ENCODE data around the gene TLE3.

Gene TLE3

DNA sequence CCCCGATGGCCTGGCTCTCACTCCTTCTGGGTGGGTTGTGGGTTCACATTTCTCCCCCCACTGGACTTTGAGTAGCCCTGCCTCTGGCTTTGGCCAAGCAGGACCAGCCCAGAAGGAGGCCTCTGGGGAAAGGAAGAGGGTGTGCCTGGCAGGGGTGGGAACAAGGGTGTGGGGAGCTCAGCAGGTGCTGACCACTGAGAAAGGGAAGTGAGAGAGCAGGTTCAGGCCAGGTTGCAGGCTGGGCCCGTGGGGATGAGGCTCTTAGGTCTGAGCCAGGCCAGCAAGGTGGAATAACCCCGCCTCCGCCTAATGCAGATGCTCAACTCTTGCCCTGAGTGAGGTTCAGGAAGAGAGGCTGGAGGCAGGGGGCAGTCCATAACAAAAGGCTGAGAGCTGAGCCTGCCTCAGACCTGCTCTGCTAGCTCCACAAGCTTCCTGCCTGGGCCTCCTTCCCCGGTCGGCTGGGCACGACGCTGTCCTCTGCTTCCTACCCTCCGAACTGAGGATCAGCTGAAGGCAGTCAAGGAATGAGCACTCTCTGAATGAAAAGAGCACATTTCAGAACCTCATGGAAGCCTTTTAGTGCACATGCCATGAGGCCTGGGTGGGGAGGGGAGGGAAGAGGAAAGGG lies 82.7 kb downstream of the TLE3 start:
- TF ChIP-seq, protein P1, sequence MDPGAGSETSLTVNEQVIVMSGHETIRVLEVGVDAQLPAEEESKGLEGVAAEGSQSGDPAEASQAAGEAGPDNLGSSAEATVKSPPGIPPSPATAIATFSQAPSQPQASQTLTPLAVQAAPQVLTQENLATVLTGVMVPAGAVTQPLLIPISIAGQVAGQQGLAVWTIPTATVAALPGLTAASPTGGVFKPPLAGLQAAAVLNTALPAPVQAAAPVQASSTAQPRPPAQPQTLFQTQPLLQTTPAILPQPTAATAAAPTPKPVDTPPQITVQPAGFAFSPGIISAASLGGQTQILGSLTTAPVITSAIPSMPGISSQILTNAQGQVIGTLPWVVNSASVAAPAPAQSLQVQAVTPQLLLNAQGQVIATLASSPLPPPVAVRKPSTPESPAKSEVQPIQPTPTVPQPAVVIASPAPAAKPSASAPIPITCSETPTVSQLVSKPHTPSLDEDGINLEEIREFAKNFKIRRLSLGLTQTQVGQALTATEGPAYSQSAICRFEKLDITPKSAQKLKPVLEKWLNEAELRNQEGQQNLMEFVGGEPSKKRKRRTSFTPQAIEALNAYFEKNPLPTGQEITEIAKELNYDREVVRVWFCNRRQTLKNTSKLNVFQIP (CRISPR knock-in tag; IDR thresholded peaks at IDR 0.05; ENCODE audit: borderline replicate concordance, low read depth): no peak
- TF ChIP-seq ARNTL (CRISPR knock-in tag; IDR thresholded peaks at IDR 0.05; ENCODE audit: borderline replicate concordance, low read depth): no peak
- no peak for TF ChIP-seq CSDC2 (CRISPR knock-in tag; IDR thresholded peaks at IDR 0.05)
- TF ChIP-seq ZNF8 (CRISPR knock-in tag; IDR thresholded peaks at IDR 0.05): no peak
- ATAC-seq: no peak

DNA sequence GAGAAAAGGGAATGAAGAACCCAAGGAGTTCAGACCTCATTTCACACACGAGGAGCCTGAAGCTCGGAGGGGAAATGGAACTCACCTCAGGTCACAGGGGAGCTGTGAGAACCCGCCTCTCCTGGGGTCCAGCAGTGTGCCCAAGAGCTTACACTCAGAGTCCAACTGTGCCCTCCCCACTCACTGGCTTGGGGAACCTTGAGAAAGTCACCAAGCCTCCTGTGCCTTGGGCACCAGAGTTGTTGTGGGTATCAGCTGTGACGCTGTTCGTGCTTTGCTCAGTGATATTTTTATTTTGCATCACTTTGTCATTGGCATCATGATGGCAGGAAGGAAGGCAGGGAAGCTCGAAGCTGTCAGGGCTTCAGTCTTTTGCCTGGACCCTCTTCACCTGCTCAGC lies 83.4 kb downstream of the TLE3 start:
- ATAC-seq: no peak
- TF ChIP-seq GLIS3 (CRISPR knock-in tag; IDR thresholded peaks at IDR 0.05) (no peak), PPARA (CRISPR knock-in tag; IDR thresholded peaks at IDR 0.05; ENCODE audit: borderline replicate concordance) (no peak), ISL1 (CRISPR knock-in tag; IDR thresholded peaks at IDR 0.05) (no peak), OSR1 (CRISPR knock-in tag; IDR thresholded peaks at IDR 0.05) (no peak), ZNF8 (CRISPR knock-in tag; IDR thresholded peaks at IDR 0.05) (no peak), ESRRG (CRISPR knock-in tag; IDR thresholded peaks at IDR 0.05) (no peak), CSDC2 (CRISPR knock-in tag; IDR thresholded peaks at IDR 0.05) (no peak), ZNF70 (CRISPR knock-in tag; IDR thresholded peaks at IDR 0.05) (no peak)
- TF ChIP-seq, protein P2, sequence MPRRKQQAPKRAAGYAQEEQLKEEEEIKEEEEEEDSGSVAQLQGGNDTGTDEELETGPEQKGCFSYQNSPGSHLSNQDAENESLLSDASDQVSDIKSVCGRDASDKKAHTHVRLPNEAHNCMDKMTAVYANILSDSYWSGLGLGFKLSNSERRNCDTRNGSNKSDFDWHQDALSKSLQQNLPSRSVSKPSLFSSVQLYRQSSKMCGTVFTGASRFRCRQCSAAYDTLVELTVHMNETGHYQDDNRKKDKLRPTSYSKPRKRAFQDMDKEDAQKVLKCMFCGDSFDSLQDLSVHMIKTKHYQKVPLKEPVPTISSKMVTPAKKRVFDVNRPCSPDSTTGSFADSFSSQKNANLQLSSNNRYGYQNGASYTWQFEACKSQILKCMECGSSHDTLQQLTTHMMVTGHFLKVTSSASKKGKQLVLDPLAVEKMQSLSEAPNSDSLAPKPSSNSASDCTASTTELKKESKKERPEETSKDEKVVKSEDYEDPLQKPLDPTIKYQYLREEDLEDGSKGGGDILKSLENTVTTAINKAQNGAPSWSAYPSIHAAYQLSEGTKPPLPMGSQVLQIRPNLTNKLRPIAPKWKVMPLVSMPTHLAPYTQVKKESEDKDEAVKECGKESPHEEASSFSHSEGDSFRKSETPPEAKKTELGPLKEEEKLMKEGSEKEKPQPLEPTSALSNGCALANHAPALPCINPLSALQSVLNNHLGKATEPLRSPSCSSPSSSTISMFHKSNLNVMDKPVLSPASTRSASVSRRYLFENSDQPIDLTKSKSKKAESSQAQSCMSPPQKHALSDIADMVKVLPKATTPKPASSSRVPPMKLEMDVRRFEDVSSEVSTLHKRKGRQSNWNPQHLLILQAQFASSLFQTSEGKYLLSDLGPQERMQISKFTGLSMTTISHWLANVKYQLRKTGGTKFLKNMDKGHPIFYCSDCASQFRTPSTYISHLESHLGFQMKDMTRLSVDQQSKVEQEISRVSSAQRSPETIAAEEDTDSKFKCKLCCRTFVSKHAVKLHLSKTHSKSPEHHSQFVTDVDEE (CRISPR knock-in tag; IDR thresholded peaks at IDR 0.05): no peak

DNA sequence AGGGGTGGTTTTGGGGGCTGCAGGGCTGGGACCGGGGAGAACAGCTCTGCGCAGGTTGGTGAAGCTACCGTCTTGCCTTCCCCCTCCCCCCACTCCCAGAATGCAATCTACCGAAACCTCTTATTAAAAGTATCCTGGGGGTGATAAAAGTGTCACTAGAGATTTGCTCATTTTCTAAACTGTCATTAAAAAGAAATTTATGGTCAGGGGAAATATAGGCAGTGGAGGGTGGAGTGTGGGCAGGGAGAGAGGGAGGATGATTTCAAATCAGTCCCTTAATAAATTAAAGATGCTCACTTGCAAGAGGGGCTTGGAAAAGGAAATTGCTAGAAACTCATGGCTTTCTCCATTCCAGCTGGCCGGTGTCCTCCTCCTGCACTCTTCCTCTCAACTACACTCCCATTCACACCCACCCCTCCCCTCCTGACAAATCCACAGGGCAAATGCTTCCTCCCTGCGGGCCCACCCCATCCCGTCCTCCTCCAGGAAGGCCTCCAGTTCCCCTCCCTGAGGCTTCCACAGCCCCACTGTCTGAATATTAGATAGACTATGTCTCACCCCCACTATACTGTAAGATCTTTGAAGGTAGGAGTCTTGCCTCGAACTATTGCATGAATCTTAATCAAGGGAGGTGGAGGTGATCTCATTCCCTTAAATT lies 83.9 kb downstream of the TLE3 start:
- no peak for TF ChIP-seq ISL1 (CRISPR knock-in tag; IDR thresholded peaks at IDR 0.05)
- TF ChIP-seq, protein P3, sequence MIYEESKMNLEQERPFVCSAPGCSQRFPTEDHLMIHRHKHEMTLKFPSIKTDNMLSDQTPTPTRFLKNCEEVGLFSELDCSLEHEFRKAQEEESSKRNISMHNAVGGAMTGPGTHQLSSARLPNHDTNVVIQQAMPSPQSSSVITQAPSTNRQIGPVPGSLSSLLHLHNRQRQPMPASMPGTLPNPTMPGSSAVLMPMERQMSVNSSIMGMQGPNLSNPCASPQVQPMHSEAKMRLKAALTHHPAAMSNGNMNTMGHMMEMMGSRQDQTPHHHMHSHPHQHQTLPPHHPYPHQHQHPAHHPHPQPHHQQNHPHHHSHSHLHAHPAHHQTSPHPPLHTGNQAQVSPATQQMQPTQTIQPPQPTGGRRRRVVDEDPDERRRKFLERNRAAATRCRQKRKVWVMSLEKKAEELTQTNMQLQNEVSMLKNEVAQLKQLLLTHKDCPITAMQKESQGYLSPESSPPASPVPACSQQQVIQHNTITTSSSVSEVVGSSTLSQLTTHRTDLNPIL (CRISPR knock-in tag; IDR thresholded peaks at IDR 0.05; ENCODE audit: low read depth): no peak
- no peak for TF ChIP-seq ZC3H10 (CRISPR knock-in tag; IDR thresholded peaks at IDR 0.05)
- TF ChIP-seq, protein P4, sequence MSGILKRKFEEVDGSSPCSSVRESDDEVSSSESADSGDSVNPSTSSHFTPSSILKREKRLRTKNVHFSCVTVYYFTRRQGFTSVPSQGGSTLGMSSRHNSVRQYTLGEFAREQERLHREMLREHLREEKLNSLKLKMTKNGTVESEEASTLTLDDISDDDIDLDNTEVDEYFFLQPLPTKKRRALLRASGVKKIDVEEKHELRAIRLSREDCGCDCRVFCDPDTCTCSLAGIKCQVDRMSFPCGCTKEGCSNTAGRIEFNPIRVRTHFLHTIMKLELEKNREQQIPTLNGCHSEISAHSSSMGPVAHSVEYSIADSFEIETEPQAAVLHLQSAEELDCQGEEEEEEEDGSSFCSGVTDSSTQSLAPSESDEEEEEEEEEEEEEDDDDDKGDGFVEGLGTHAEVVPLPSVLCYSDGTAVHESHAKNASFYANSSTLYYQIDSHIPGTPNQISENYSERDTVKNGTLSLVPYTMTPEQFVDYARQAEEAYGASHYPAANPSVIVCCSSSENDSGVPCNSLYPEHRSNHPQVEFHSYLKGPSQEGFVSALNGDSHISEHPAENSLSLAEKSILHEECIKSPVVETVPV (CRISPR knock-in tag; IDR thresholded peaks at IDR 0.05): no peak
- no peak for TF ChIP-seq ESRRG (CRISPR knock-in tag; IDR thresholded peaks at IDR 0.05)
- no peak for TF ChIP-seq ZNF70 (CRISPR knock-in tag; IDR thresholded peaks at IDR 0.05)
- no peak for TF ChIP-seq ZFP3 (CRISPR knock-in tag; IDR thresholded peaks at IDR 0.05)
- TF ChIP-seq ARNTL (CRISPR knock-in tag; IDR thresholded peaks at IDR 0.05; ENCODE audit: borderline replicate concordance, low read depth): no peak

DNA sequence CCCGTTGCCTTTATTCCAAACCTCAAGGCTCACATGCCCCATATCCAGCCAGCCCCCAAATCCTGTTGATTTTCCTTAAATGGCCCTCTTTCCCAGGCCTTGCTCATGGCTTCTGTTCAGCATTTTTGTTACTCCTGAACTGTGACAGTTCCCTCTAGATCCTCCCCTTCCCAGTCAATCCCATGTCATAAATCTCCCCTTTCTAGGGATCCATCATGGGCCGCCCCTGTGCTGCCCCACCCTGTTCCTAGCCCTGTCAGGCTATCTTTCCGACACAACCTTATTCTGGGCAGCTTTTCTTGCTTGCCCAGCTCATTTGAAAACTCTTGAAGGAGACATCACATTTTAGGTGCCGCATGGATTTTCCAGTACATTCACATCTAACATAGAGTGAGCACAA lies 84.8 kb downstream of the TLE3 start:
- no peak for ATAC-seq
- TF ChIP-seq ESRRG (CRISPR knock-in tag; IDR thresholded peaks at IDR 0.05) (no peak), SNAI2 (CRISPR knock-in tag; IDR thresholded peaks at IDR 0.05) (no peak), ZC3H10 (CRISPR knock-in tag; IDR thresholded peaks at IDR 0.05) (no peak), TOX (CRISPR knock-in tag; IDR thresholded peaks at IDR 0.05; ENCODE audit: borderline replicate concordance) (no peak), TCF4 (CRISPR knock-in tag; IDR thresholded peaks at IDR 0.05; ENCODE audit: borderline replicate concordance) (no peak), PPARA (CRISPR knock-in tag; IDR thresholded peaks at IDR 0.05; ENCODE audit: borderline replicate concordance) (no peak), GLIS3 (CRISPR knock-in tag; IDR thresholded peaks at IDR 0.05) (no peak), OSR1 (CRISPR knock-in tag; IDR thresholded peaks at IDR 0.05) (no peak), ZFP30 (CRISPR knock-in tag; IDR thresholded peaks at IDR 0.05) (no peak), RARB (CRISPR knock-in tag; IDR thresholded peaks at IDR 0.05) (no peak)
- TF ChIP-seq, protein P1 (CRISPR knock-in tag; IDR thresholded peaks at IDR 0.05; ENCODE audit: borderline replicate concordance, low read depth): no peak

More for the DNA sequence above, 83.9 kb downstream of the TLE3 start:
- ATAC-seq: no peak

All from SK-N-SH treated with all-trans-retinoic acid at 6 μM for 48 hours (cell line).